Measurements from ENCODE around the gene MSH5. TPM values are rescaled to one million over a fixed set of nuclear protein-coding genes. Genes with fewer than 3 reads are reported as not detected.
A peak's percentile ranks its signal among the peaks of the same experiment; 100 is the strongest.

Gene MSH5
- total and polyA plus RNA-seq, 2 of the 13 experiments (the other 11 are each of a cell fraction or from before 2014, with no cell fraction given): 10.2 to 38.7 TPM

DNA sequence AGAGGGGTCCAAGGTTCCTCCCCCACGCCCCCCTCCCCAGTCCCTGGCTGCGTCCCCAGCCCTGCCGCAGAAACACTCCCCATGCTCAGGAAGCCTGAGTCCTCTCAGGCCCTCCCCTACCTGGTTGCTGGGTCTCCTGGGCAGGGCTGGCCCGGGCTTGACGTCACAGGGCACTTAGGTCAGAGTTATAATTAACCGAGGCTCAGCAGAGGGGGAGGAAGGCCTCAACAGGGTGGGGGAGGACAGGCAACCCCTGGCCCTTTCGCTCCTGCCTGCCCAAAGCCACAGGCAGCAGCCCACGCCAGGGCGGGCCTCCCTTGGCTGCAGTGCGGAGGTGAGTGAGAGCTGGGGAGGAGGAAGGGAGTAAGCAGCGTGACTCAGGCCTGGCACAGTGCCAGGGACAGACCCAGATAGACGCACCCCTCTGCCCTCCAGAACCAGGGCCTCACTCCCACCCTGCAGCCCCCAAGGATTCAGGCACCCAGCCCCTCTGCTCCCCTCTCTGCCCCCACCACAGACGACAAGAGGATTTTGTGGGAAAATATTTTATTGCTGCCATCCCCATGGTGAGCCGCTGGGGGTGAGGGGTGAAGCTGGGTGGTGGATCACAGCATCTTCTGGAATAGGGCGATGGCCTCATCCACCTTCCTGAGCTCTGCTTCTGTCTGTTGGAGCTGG lies 37.3 kb downstream of the MSH5 start, which contains the start of gene VWA7 (continued):
- TF ChIP-seq, protein P1, sequence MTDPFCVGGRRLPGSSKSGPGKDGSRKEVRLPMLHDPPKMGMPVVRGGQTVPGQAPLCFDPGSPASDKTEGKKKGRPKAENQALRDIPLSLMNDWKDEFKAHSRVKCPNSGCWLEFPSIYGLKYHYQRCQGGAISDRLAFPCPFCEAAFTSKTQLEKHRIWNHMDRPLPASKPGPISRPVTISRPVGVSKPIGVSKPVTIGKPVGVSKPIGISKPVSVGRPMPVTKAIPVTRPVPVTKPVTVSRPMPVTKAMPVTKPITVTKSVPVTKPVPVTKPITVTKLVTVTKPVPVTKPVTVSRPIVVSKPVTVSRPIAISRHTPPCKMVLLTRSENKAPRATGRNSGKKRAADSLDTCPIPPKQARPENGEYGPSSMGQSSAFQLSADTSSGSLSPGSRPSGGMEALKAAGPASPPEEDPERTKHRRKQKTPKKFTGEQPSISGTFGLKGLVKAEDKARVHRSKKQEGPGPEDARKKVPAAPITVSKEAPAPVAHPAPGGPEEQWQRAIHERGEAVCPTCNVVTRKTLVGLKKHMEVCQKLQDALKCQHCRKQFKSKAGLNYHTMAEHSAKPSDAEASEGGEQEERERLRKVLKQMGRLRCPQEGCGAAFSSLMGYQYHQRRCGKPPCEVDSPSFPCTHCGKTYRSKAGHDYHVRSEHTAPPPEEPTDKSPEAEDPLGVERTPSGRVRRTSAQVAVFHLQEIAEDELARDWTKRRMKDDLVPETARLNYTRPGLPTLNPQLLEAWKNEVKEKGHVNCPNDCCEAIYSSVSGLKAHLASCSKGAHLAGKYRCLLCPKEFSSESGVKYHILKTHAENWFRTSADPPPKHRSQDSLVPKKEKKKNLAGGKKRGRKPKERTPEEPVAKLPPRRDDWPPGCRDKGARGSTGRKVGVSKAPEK (CRISPR knock-in tag; IDR thresholded peaks at IDR 0.05; ENCODE audit: borderline replicate concordance): 0 out of 2 replicates have a peak, but pooled peaks have one; percentile 66
- TF ChIP-seq, protein P2, sequence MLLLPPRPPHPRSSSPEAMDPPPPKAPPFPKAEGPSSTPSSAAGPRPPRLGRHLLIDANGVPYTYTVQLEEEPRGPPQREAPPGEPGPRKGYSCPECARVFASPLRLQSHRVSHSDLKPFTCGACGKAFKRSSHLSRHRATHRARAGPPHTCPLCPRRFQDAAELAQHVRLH (CRISPR knock-in tag; IDR thresholded peaks at IDR 0.05; ENCODE audit: borderline replicate concordance, low read depth): peak; percentile 69; the same call in 1 of the 2 replicates
- TF ChIP-seq U2AF2 (IDR thresholded peaks at IDR 0.05; ENCODE audit: low read depth, low read length) (0 out of 2 replicates have a peak, but pooled peaks have one; percentile 3), EHMT2 (IDR thresholded peaks at IDR 0.05; ENCODE audit: borderline replicate concordance, low read depth, low read length) (no peak), SOX6 (IDR thresholded peaks at IDR 0.05) (no peak), SOX6 (CRISPR knock-in tag; IDR thresholded peaks at IDR 0.05) (peak; percentile 83), RBFOX2 (IDR thresholded peaks at IDR 0.05; ENCODE audit: low read depth, low read length) (peak; percentile 68), NCOA2 (CRISPR knock-in tag; IDR thresholded peaks at IDR 0.05) (peak; percentile 65), ZNF431 (CRISPR knock-in tag; IDR thresholded peaks at IDR 0.05; ENCODE audit: borderline replicate concordance, low read depth) (0 out of 2 replicates have a peak, but pooled peaks have one; percentile 84), ZBTB20 (CRISPR knock-in tag; IDR thresholded peaks at IDR 0.05; ENCODE audit: borderline replicate concordance, low read depth) (peak; percentile 38; the same call in 1 of the 2 replicates), YEATS4 (CRISPR knock-in tag; IDR thresholded peaks at IDR 0.05; ENCODE audit: borderline replicate concordance) (peak; percentile 68; the same call in 1 of the 2 replicates), KLF15 (CRISPR knock-in tag; IDR thresholded peaks at IDR 0.05; ENCODE audit: borderline replicate concordance) (no peak), ERF (CRISPR knock-in tag; IDR thresholded peaks at IDR 0.05) (peak; percentile 77), LCORL (IDR thresholded peaks at IDR 0.05) (peak; percentile 99), LCORL (CRISPR knock-in tag; IDR thresholded peaks at IDR 0.05) (peak; percentile 97), PAF1 (CRISPR knock-in tag; IDR thresholded peaks at IDR 0.05) (no peak; the same call in 1 of the 2 replicates), TAF15 (IDR thresholded peaks at IDR 0.05; ENCODE audit: low read depth, low read length, poor library complexity, severe bottlenecking) (peak; percentile 59)
- TF ChIP-seq, protein P3, sequence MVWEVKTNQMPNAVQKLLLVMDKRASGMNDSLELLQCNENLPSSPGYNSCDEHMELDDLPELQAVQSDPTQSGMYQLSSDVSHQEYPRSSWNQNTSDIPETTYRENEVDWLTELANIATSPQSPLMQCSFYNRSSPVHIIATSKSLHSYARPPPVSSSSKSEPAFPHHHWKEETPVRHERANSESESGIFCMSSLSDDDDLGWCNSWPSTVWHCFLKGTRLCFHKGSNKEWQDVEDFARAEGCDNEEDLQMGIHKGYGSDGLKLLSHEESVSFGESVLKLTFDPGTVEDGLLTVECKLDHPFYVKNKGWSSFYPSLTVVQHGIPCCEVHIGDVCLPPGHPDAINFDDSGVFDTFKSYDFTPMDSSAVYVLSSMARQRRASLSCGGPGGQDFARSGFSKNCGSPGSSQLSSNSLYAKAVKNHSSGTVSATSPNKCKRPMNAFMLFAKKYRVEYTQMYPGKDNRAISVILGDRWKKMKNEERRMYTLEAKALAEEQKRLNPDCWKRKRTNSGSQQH (CRISPR knock-in tag; IDR thresholded peaks at IDR 0.05; ENCODE audit: low read depth): no peak
- TF ChIP-seq, protein P4, sequence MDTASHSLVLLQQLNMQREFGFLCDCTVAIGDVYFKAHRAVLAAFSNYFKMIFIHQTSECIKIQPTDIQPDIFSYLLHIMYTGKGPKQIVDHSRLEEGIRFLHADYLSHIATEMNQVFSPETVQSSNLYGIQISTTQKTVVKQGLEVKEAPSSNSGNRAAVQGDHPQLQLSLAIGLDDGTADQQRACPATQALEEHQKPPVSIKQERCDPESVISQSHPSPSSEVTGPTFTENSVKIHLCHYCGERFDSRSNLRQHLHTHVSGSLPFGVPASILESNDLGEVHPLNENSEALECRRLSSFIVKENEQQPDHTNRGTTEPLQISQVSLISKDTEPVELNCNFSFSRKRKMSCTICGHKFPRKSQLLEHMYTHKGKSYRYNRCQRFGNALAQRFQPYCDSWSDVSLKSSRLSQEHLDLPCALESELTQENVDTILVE (CRISPR knock-in tag; IDR thresholded peaks at IDR 0.05): peak; percentile 50; the same call in 1 of the 2 replicates

Data from HepG2 (cell line).